ENCODE results near the gene PATJ.
"Not testable (repeated sequence)": the region's sequence is repeated elsewhere in the genome, so short reads cannot be mapped to it uniquely, and the experiment has no call there.

PATJ gene

GRCh38 chr1:61948685-61949084 lies 206.4 kb downstream of the PATJ start:
- not testable (repeated sequence) for H3K79me1 ChIP-seq (replicated peaks; ENCODE audit: low read length, poor library complexity, severe bottlenecking); H2AK5ac ChIP-seq (ENCODE audit: low read length, severe bottlenecking); H3K4ac ChIP-seq (ENCODE audit: low read depth in 1 of 2, low read length in 2 of 2); H3K9ac ChIP-seq (ENCODE audit: low read length); H2BK15ac ChIP-seq (ENCODE audit: low read depth, poor library complexity, severe bottlenecking); H4K91ac ChIP-seq (ENCODE audit: low read length); H2BK120ac ChIP-seq (ENCODE audit: low read depth, low read length); H2BK12ac ChIP-seq (ENCODE audit: low read length in 2 of 2); H3K27me3 ChIP-seq (ENCODE audit: control insufficient read depth in 1 of 2, insufficient read depth in 1 of 2, low read length in 2 of 2); H2AFZ ChIP-seq (ENCODE audit: low read depth, low read length); H3K27ac ChIP-seq (ENCODE audit: low read length, poor library complexity, severe bottlenecking); H3K14ac ChIP-seq (ENCODE audit: low read length in 2 of 2); H3K36me3 ChIP-seq (ENCODE audit: control insufficient read depth in 1 of 2, insufficient read depth in 2 of 2, low read depth in 1 of 2, low read length in 2 of 2); H3K9me3 ChIP-seq (ENCODE audit: control insufficient read depth, low read length); DNase-seq; H3K18ac ChIP-seq (ENCODE audit: low read depth in 1 of 2, low read length in 2 of 2); H3K4me1 ChIP-seq (ENCODE audit: control insufficient read depth, insufficient read depth, low read depth, low read length); H3K4me3 ChIP-seq (ENCODE audit: insufficient read depth in 1 of 2, low read depth in 1 of 2, low read length in 2 of 2); H3K4me2 ChIP-seq (ENCODE audit: low read length, poor library complexity, severe bottlenecking); H2BK5ac ChIP-seq (ENCODE audit: low read depth, low read length, poor library complexity, severe bottlenecking); H4K8ac ChIP-seq (ENCODE audit: low read length); H3K23ac ChIP-seq (ENCODE audit: low read length in 2 of 2)
- WGBS: 100% methylated on average over 2 of the region's 5 CpGs

GRCh38 chr1:61950418-61950817 lies 208.1 kb downstream of the PATJ start:
- no peak overlapping the region for H3K14ac ChIP-seq (ENCODE audit: low read length in 2 of 2)
- no peaks in the 10 kb centered on the region for H3K79me1 ChIP-seq (replicated peaks; ENCODE audit: low read length, poor library complexity, severe bottlenecking)
- no peak overlapping the region for H2BK15ac ChIP-seq (ENCODE audit: low read depth, poor library complexity, severe bottlenecking)
- H3K27ac ChIP-seq (ENCODE audit: low read length, poor library complexity, severe bottlenecking): no peak overlapping the region
- no peak overlapping the region for H4K91ac ChIP-seq (ENCODE audit: low read length)
- H3K36me3 ChIP-seq (ENCODE audit: control insufficient read depth in 1 of 2, insufficient read depth in 2 of 2, low read depth in 1 of 2, low read length in 2 of 2): no peaks in the 10 kb centered on the region
- H3K9me3 ChIP-seq (ENCODE audit: control insufficient read depth, low read length): no peaks in the 10 kb centered on the region
- no peak overlapping the region for H2AFZ ChIP-seq (ENCODE audit: low read depth, low read length)
- H3K9ac ChIP-seq (ENCODE audit: low read length): no peak overlapping the region
- no peak overlapping the region for H3K4ac ChIP-seq (ENCODE audit: low read depth in 1 of 2, low read length in 2 of 2)
- H3K4me3 ChIP-seq (ENCODE audit: insufficient read depth in 1 of 2, low read depth in 1 of 2, low read length in 2 of 2): no peak overlapping the region
- H3K4me1 ChIP-seq (ENCODE audit: control insufficient read depth, insufficient read depth, low read depth, low read length): peaks cover 5% of the 10 kb centered on the region
- H2AK5ac ChIP-seq (ENCODE audit: low read length, severe bottlenecking): no peak overlapping the region
- no peak overlapping the region for H4K8ac ChIP-seq (ENCODE audit: low read length)
- DNase-seq: no peak
- no peak overlapping the region for H2BK12ac ChIP-seq (ENCODE audit: low read length in 2 of 2)
- no peak overlapping the region for H3K23ac ChIP-seq (ENCODE audit: low read length in 2 of 2)
- no CpG with 5 or more reads among the region's 2 CpGs for WGBS
- no peak overlapping the region for H3K4me2 ChIP-seq (ENCODE audit: low read length, poor library complexity, severe bottlenecking)
- H2BK5ac ChIP-seq (ENCODE audit: low read depth, low read length, poor library complexity, severe bottlenecking): no peak overlapping the region
- no peaks in the 10 kb centered on the region for H3K27me3 ChIP-seq (ENCODE audit: control insufficient read depth in 1 of 2, insufficient read depth in 1 of 2, low read length in 2 of 2)
- no peak overlapping the region for H2BK120ac ChIP-seq (ENCODE audit: low read depth, low read length)
- no peak overlapping the region for H3K18ac ChIP-seq (ENCODE audit: low read depth in 1 of 2, low read length in 2 of 2)

GRCh38 chr1:61951731-61952580 lies 209.7 kb downstream of the PATJ start:
- Histone ChIP-seq H4K8ac (ENCODE audit: low read length) (no peak overlapping the region), H3K27me3 (ENCODE audit: control insufficient read depth in 1 of 2, insufficient read depth in 1 of 2, low read length in 2 of 2) (no peaks in the 10 kb centered on the region), H3K4ac (ENCODE audit: low read depth in 1 of 2, low read length in 2 of 2) (no peak overlapping the region), H2AK5ac (ENCODE audit: low read length, severe bottlenecking) (no peak overlapping the region), H2BK15ac (ENCODE audit: low read depth, poor library complexity, severe bottlenecking) (no peak overlapping the region), H3K36me3 (ENCODE audit: control insufficient read depth in 1 of 2, insufficient read depth in 2 of 2, low read depth in 1 of 2, low read length in 2 of 2) (no peaks in the 10 kb centered on the region), H2BK12ac (ENCODE audit: low read length in 2 of 2) (no peak overlapping the region), H2BK5ac (ENCODE audit: low read depth, low read length, poor library complexity, severe bottlenecking) (no peak overlapping the region), H3K9ac (ENCODE audit: low read length) (no peak overlapping the region), H3K4me2 (ENCODE audit: low read length, poor library complexity, severe bottlenecking) (no peak overlapping the region), H3K4me1 (ENCODE audit: control insufficient read depth, insufficient read depth, low read depth, low read length) (peaks cover 5% of the 10 kb centered on the region), H3K27ac (ENCODE audit: low read length, poor library complexity, severe bottlenecking) (peak overlapping the region; percentile 7), H2BK120ac (ENCODE audit: low read depth, low read length) (no peak overlapping the region), H3K4me3 (ENCODE audit: insufficient read depth in 1 of 2, low read depth in 1 of 2, low read length in 2 of 2) (no peak overlapping the region), H3K18ac (ENCODE audit: low read depth in 1 of 2, low read length in 2 of 2) (no peak overlapping the region), H4K91ac (ENCODE audit: low read length) (no peak overlapping the region), H3K79me1 (replicated peaks; ENCODE audit: low read length, poor library complexity, severe bottlenecking) (no peaks in the 10 kb centered on the region), H3K14ac (ENCODE audit: low read length in 2 of 2) (no peak overlapping the region), H3K9me3 (ENCODE audit: control insufficient read depth, low read length) (no peaks in the 10 kb centered on the region), H2AFZ (ENCODE audit: low read depth, low read length) (no peak overlapping the region), H3K23ac (ENCODE audit: low read length in 2 of 2) (no peak overlapping the region)
- no peak for DNase-seq
- 58% methylated on average over 9 of the region's 9 CpGs for WGBS

GRCh38 chr1:61952675-61953074 lies 210.4 kb downstream of the PATJ start:
- no peak for DNase-seq
- no peak overlapping the region for H3K14ac ChIP-seq (ENCODE audit: low read length in 2 of 2)
- no peak overlapping the region for H3K4me2 ChIP-seq (ENCODE audit: low read length, poor library complexity, severe bottlenecking)
- no peak overlapping the region for H2AK5ac ChIP-seq (ENCODE audit: low read length, severe bottlenecking)
- H4K8ac ChIP-seq (ENCODE audit: low read length): no peak overlapping the region
- H3K4me3 ChIP-seq (ENCODE audit: insufficient read depth in 1 of 2, low read depth in 1 of 2, low read length in 2 of 2): no peak overlapping the region
- H3K9me3 ChIP-seq (ENCODE audit: control insufficient read depth, low read length): no peaks in the 10 kb centered on the region
- peaks cover 5% of the 10 kb centered on the region for H3K4me1 ChIP-seq (ENCODE audit: control insufficient read depth, insufficient read depth, low read depth, low read length)
- no peak overlapping the region for H3K27ac ChIP-seq (ENCODE audit: low read length, poor library complexity, severe bottlenecking)
- no peaks in the 10 kb centered on the region for H3K27me3 ChIP-seq (ENCODE audit: control insufficient read depth in 1 of 2, insufficient read depth in 1 of 2, low read length in 2 of 2)
- H3K18ac ChIP-seq (ENCODE audit: low read depth in 1 of 2, low read length in 2 of 2): no peak overlapping the region
- H3K36me3 ChIP-seq (ENCODE audit: control insufficient read depth in 1 of 2, insufficient read depth in 2 of 2, low read depth in 1 of 2, low read length in 2 of 2): no peaks in the 10 kb centered on the region
- no peak overlapping the region for H3K23ac ChIP-seq (ENCODE audit: low read length in 2 of 2)
- H2BK15ac ChIP-seq (ENCODE audit: low read depth, poor library complexity, severe bottlenecking): no peak overlapping the region
- H2BK120ac ChIP-seq (ENCODE audit: low read depth, low read length): no peak overlapping the region
- WGBS: no CpG with 5 or more reads among the region's 1 CpG
- no peak overlapping the region for H2BK5ac ChIP-seq (ENCODE audit: low read depth, low read length, poor library complexity, severe bottlenecking)
- no peak overlapping the region for H2AFZ ChIP-seq (ENCODE audit: low read depth, low read length)
- no peak overlapping the region for H3K4ac ChIP-seq (ENCODE audit: low read depth in 1 of 2, low read length in 2 of 2)
- H3K79me1 ChIP-seq (replicated peaks; ENCODE audit: low read length, poor library complexity, severe bottlenecking): no peaks in the 10 kb centered on the region
- no peak overlapping the region for H2BK12ac ChIP-seq (ENCODE audit: low read length in 2 of 2)
- no peak overlapping the region for H4K91ac ChIP-seq (ENCODE audit: low read length)
- H3K9ac ChIP-seq (ENCODE audit: low read length): no peak overlapping the region

All from mesenchymal stem cell (in vitro differentiated cells and primary cell).